H9 (cell line): ENCODE results near the gene TMEM187. TPM values are rescaled to one million over a fixed set of nuclear protein-coding genes. Genes with fewer than 3 reads are reported as not detected.

Experiments
- DNase-seq: peaks from one replicate; pipeline ENCODE4 v3.0.0-alpha.2; 2017
- H2AFZ ChIP-seq: one replicate; pipeline ENCODE4 v1.6.1; 2013; ENCODE audit warnings: mild to moderate bottlenecking, low read length, control low read depth, moderate library complexity
- H2AK5ac ChIP-seq: 2 replicates; pipeline ENCODE4 v1.6.1; 2013; ENCODE audit warnings: low read length, control low read depth, mixed read lengths; ENCODE audit not compliant: insufficient read length
- H2BK120ac ChIP-seq: one replicate; pipeline ENCODE4 v1.6.1; 2013; ENCODE audit warnings: low read depth, mild to moderate bottlenecking, low read length, control low read depth, inconsistent platforms; ENCODE audit not compliant: poor library complexity, severe bottlenecking
- H2BK12ac ChIP-seq: 2 replicates; pipeline ENCODE4 v1.6.1; 2013; ENCODE audit warnings: low read length, control low read depth, mixed read lengths, low read depth; ENCODE audit not compliant: insufficient read length
- H2BK15ac ChIP-seq: 2 replicates; pipeline ENCODE4 v1.6.1; 2013; ENCODE audit warnings: low read depth, low read length, control low read depth
- H2BK20ac ChIP-seq: one replicate; pipeline ENCODE4 v1.6.1; 2013; ENCODE audit warnings: low read depth, mild to moderate bottlenecking, low read length, control low read depth, inconsistent platforms; ENCODE audit not compliant: poor library complexity, severe bottlenecking
- H2BK5ac ChIP-seq: 2 replicates; pipeline ENCODE4 v1.6.1; 2013; ENCODE audit warnings: low read length, control low read depth, mixed read lengths; ENCODE audit not compliant: insufficient read length
- H3K14ac ChIP-seq: 2 replicates; pipeline ENCODE4 v1.6.1; 2013; ENCODE audit warnings: low read length, control low read depth; ENCODE audit not compliant: insufficient read depth
- H3K18ac ChIP-seq: 2 replicates; pipeline ENCODE4 v1.6.1; 2013; ENCODE audit warnings: low read depth, mild to moderate bottlenecking, mixed read lengths, low read length, control low read depth; ENCODE audit not compliant: insufficient read length
- H3K23ac ChIP-seq: 2 replicates; pipeline ENCODE4 v1.6.1; 2013; ENCODE audit warnings: low read length, control low read depth, mixed read lengths, low read depth; ENCODE audit not compliant: insufficient read length
- H3K23me2 ChIP-seq: 2 replicates; pipeline ENCODE4 v1.6.1; 2013; ENCODE audit warnings: low read depth, mild to moderate bottlenecking, mixed read lengths, low read length, control low read depth; ENCODE audit not compliant: insufficient read length, poor library complexity, severe bottlenecking
- H3K27ac ChIP-seq: 2 replicates; pipeline ENCODE4 v1.5.1; 2013; ENCODE audit warnings: low read length, control low read depth, mixed read lengths, low read depth; ENCODE audit not compliant: insufficient read length
- H3K27me3 ChIP-seq: 2 replicates; pipeline ENCODE4 v1.6.1; 2013; ENCODE audit warnings: low read length, control low read depth, inconsistent platforms; ENCODE audit not compliant: insufficient read depth
- H3K4ac ChIP-seq: 2 replicates; pipeline ENCODE4 v1.6.1; 2013; ENCODE audit warnings: low read depth, mild to moderate bottlenecking, control low read depth, inconsistent platforms, low read length, moderate library complexity
- H3K4me1 ChIP-seq: 2 replicates; pipeline ENCODE4 v1.6.1; 2013; ENCODE audit warnings: low read length, control low read depth, inconsistent platforms; ENCODE audit not compliant: insufficient read depth
- H3K4me2 ChIP-seq: 2 replicates; pipeline ENCODE4 v1.6.1; 2013; ENCODE audit warnings: low read length, control low read depth, mixed read lengths; ENCODE audit not compliant: insufficient read length, insufficient read depth
- H3K56ac ChIP-seq: 2 replicates; pipeline ENCODE4 v1.6.1; 2013; ENCODE audit warnings: low read depth, mild to moderate bottlenecking, mixed read lengths, low read length, control low read depth; ENCODE audit not compliant: insufficient read length
- H3K79me1 ChIP-seq: 2 replicates; pipeline ENCODE4 v1.6.1; 2013; ENCODE audit warnings: low read depth, mild to moderate bottlenecking, moderate library complexity, low read length, control low read depth, inconsistent platforms; ENCODE audit not compliant: insufficient read depth, poor library complexity, severe bottlenecking
- H3K79me2 ChIP-seq: 2 replicates; pipeline ENCODE4 v1.6.1; 2013; ENCODE audit warnings: low read length, control low read depth, inconsistent platforms; ENCODE audit not compliant: insufficient read depth
- H3K9ac ChIP-seq: 2 replicates; pipeline ENCODE4 v1.6.1; 2013; ENCODE audit warnings: low read length, control low read depth, mixed read lengths; ENCODE audit not compliant: insufficient read length; ENCODE audit errors: extremely low read depth
- H3K9me3 ChIP-seq: one replicate; pipeline ENCODE4 v1.6.1; 2013; ENCODE audit warnings: low read depth, low read length, inconsistent platforms; ENCODE audit not compliant: control insufficient read depth
- H3T11ph ChIP-seq: one replicate; pipeline ENCODE4 v1.6.1; 2013; ENCODE audit warnings: mild to moderate bottlenecking, low read length, control low read depth, inconsistent platforms
- H4K20me1 ChIP-seq: one replicate; pipeline ENCODE4 v1.6.1; 2013; ENCODE audit not compliant: control insufficient read depth, insufficient read length, insufficient read depth
- H4K5ac ChIP-seq: 2 replicates; pipeline ENCODE4 v1.6.1; 2013; ENCODE audit warnings: low read depth, mild to moderate bottlenecking, mixed read lengths, low read length, control low read depth; ENCODE audit not compliant: insufficient read length
- H4K8ac ChIP-seq: replicated peaks from 2 replicates; pipeline ENCODE4 v1.6.1; 2013; ENCODE audit warnings: low read length, control low read depth, mixed read lengths, low read depth; ENCODE audit not compliant: insufficient read length
- H4K91ac ChIP-seq: 2 replicates; pipeline ENCODE4 v1.6.1; 2013; ENCODE audit warnings: low read depth, mild to moderate bottlenecking, moderate library complexity, mixed read lengths, low read length, control low read depth; ENCODE audit not compliant: insufficient read length
- H3K27ac Mint-ChIP-seq, 3 experiments: 2 replicates in 2 of 3; 3 replicates in 1 of 3; pipeline ENCODE4 v1.8.0; 2020 to 2021; ENCODE audit warnings: mixed read lengths in 3 of 3, mild to moderate bottlenecking in 1 of 3, moderate library complexity in 1 of 3
- H3K27me3 Mint-ChIP-seq: 2 replicates; pipeline ENCODE4 v1.8.0; 2021; ENCODE audit warnings: low read depth, mild to moderate bottlenecking, moderate library complexity, mixed read lengths
- H3K36me3 Mint-ChIP-seq, 3 experiments: 2 replicates in 2 of 3; 3 replicates in 1 of 3; pipeline ENCODE4 v1.8.0; 2020 to 2021; ENCODE audit warnings: low read depth in 3 of 3, mixed read lengths in 3 of 3; ENCODE audit not compliant: insufficient read depth in 1 of 3
- H3K4me1 Mint-ChIP-seq, 2 experiments: 2 replicates each; pipeline ENCODE4 v1.8.0; 2020; ENCODE audit warnings: mixed read lengths in 2 of 2
- H3K4me3 Mint-ChIP-seq, 2 experiments: 2 replicates in 1 of 2; 3 replicates in 1 of 2; pipeline ENCODE4 v1.8.0; 2020 to 2021; ENCODE audit warnings: mild to moderate bottlenecking in 2 of 2, mixed read lengths in 2 of 2, moderate library complexity in 1 of 2
- H3K9me3 Mint-ChIP-seq, 2 experiments: 2 replicates in 1 of 2; 3 replicates in 1 of 2; pipeline ENCODE4 v1.8.0; 2020; ENCODE audit warnings: mild to moderate bottlenecking in 2 of 2, mixed read lengths in 2 of 2, moderate library complexity in 1 of 2
- WGBS: extraction: QIAGEN DNeasy Blood & Tissue Kit; methylation state at CpG from one replicate; pipeline ENCODE4 v1.1.7; 2013; ENCODE audit warnings: missing lambda C conversion rate, low lambda C conversion rate, mixed read lengths; ENCODE audit not compliant: insufficient read length; ENCODE audit errors: extremely low coverage; 5-methylcytosine and 5-hydroxymethylcytosine counted together
- total RNA-seq: library from RNA; stranded (reverse); gene quantifications from 2 replicates; pipeline ENCODE4 v1.2.1, GENCODE V29; 2021
- TF ChIP-seq, protein P1 (sequence below): fragments of 200-600 bp; sonication (generic); conservative IDR thresholded peaks from 3 replicates; pipeline ENCODE4 v1.8.0; 2021; ENCODE audit warnings: antibody characterized with exemption, mild to moderate bottlenecking

Gene TMEM187
- total RNA-seq, 1 experiment from 2014 or later, result 2.7 TPM

DNA sequence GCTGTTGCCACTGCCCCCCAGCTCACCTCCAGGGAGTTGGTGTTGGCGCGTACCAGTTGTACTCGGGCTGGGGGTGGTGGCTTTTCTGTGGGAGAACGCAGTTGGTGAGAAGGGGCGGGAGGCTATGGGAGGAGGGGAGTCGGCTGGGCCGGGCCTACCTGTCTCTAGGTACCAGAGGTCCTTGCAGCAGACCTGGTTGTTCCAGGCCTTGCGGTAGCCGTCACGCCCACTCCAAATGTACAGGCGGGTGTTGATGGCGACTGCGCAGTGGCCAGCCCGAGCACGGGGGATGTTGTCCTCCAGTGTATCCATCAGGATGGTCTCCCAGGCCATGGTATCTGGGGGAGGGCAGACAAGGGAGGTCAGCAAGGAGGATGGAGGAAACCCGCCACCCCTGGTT lies 12.5 kb upstream of the TMEM187 start:
- Histone ChIP-seq H2BK5ac (no peak overlapping the region), H4K5ac (no peak overlapping the region), H4K91ac (no peak overlapping the region), H3K23me2 (no peaks in the 10 kb centered on the region), H2AFZ (no peak overlapping the region), H4K20me1 (no peaks in the 10 kb centered on the region), H2BK12ac (no peak overlapping the region), H3K27me3 (no peaks in the 10 kb centered on the region), H2BK20ac (no peak overlapping the region), H3K56ac (no peak overlapping the region), H3K9me3 (peaks cover 5% of the 10 kb centered on the region), H4K8ac (no peak overlapping the region), H3K27ac (no peak overlapping the region), H2BK15ac (no peak overlapping the region), H3K23ac (no peak overlapping the region), H3K18ac (no peak overlapping the region), H3K4me1 (no peaks in the 10 kb centered on the region), H3K14ac (no peak overlapping the region), H3T11ph (no peak overlapping the region), H2BK120ac (no peak overlapping the region), H2AK5ac (no peak overlapping the region), H3K4ac (no peak overlapping the region), H3K79me2 (peaks cover 4% of the 10 kb centered on the region; the same call in 1 of the 2 replicates), H3K9ac (no peak overlapping the region), H3K4me2 (no peak overlapping the region), H3K79me1 (peaks cover 5% of the 10 kb centered on the region)
- no peak overlapping the region for H3K27ac Mint-ChIP-seq
- H3K4me1 Mint-ChIP-seq, result no peaks in the 10 kb centered on the region
- TF ChIP-seq, protein P1, sequence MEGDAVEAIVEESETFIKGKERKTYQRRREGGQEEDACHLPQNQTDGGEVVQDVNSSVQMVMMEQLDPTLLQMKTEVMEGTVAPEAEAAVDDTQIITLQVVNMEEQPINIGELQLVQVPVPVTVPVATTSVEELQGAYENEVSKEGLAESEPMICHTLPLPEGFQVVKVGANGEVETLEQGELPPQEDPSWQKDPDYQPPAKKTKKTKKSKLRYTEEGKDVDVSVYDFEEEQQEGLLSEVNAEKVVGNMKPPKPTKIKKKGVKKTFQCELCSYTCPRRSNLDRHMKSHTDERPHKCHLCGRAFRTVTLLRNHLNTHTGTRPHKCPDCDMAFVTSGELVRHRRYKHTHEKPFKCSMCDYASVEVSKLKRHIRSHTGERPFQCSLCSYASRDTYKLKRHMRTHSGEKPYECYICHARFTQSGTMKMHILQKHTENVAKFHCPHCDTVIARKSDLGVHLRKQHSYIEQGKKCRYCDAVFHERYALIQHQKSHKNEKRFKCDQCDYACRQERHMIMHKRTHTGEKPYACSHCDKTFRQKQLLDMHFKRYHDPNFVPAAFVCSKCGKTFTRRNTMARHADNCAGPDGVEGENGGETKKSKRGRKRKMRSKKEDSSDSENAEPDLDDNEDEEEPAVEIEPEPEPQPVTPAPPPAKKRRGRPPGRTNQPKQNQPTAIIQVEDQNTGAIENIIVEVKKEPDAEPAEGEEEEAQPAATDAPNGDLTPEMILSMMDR, result no peak
- H3K27me3 Mint-ChIP-seq, result peaks cover 1% of the 10 kb centered on the region; the same call in 1 of the 2 replicates
- no peak for DNase-seq
- no peaks in the 10 kb centered on the region; a peak in 1 of 5 replicates for H3K9me3 Mint-ChIP-seq
- H3K36me3 Mint-ChIP-seq, result peaks cover 77 to 99% (median 98%) of the 10 kb centered on the region in 3 experiments
- no CpG with 5 or more reads among the region's 16 CpGs for WGBS
- no peak overlapping the region for H3K4me3 Mint-ChIP-seq
